ENCODE data around the gene ITGA5. TPM values are rescaled to one million over a fixed set of nuclear protein-coding genes. Genes with fewer than 3 reads are reported as not detected.
A peak's percentile ranks its signal among the peaks of the same experiment; 100 is the strongest.

The ITGA5 gene
- total and polyA plus RNA-seq, 9 of the 15 experiments (the other 6 are each of a cell fraction or from before 2014, with no cell fraction given): 9.1 to 82.1 (median 47.4) TPM

DNA sequence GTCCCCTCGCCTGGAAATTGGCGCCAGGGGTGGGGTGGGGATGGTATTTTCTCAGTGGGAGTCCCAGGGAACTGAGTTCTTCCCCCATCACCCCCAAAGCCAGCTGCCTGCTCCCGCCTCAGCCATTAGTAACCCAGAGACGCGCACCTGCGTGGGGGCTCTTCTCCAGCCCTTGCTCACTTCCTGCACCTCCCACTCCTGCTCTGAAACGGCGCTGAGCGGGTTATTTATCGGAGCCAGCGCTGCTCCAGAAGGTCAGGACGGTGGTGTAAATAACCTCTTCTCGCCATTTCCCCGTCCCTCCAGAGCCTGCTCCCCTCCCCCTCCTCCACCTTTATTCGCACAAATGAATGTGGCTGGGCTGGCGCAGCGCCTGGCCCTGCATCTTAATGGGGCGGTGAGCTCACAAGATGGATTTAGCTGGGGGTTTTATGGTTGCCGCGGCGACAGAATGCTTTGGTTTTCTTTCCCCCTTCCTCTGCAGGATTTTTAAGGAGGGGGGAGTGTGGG, 67.0 kb downstream of the ITGA5 start (continued):
- TF ChIP-seq, protein P1, sequence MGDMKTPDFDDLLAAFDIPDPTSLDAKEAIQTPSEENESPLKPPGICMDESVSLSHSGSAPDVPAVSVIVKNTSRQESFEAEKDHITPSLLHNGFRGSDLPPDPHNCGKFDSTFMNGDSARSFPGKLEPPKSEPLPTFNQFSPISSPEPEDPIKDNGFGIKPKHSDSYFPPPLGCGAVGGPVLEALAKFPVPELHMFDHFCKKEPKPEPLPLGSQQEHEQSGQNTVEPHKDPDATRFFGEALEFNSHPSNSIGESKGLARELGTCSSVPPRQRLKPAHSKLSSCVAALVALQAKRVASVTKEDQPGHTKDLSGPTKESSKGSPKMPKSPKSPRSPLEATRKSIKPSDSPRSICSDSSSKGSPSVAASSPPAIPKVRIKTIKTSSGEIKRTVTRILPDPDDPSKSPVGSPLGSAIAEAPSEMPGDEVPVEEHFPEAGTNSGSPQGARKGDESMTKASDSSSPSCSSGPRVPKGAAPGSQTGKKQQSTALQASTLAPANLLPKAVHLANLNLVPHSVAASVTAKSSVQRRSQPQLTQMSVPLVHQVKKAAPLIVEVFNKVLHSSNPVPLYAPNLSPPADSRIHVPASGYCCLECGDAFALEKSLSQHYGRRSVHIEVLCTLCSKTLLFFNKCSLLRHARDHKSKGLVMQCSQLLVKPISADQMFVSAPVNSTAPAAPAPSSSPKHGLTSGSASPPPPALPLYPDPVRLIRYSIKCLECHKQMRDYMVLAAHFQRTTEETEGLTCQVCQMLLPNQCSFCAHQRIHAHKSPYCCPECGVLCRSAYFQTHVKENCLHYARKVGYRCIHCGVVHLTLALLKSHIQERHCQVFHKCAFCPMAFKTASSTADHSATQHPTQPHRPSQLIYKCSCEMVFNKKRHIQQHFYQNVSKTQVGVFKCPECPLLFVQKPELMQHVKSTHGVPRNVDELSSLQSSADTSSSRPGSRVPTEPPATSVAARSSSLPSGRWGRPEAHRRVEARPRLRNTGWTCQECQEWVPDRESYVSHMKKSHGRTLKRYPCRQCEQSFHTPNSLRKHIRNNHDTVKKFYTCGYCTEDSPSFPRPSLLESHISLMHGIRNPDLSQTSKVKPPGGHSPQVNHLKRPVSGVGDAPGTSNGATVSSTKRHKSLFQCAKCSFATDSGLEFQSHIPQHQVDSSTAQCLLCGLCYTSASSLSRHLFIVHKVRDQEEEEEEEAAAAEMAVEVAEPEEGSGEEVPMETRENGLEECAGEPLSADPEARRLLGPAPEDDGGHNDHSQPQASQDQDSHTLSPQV (IDR thresholded peaks at IDR 0.05): 0 out of 2 replicates have a peak, but pooled peaks have one; percentile 25
- no peak for TF ChIP-seq E2F1 (CRISPR knock-in tag; IDR thresholded peaks at IDR 0.05)
- TF ChIP-seq ZNF347 (CRISPR knock-in tag; IDR thresholded peaks at IDR 0.05; ENCODE audit: low read depth): no peak
- TF ChIP-seq NFYB (IDR thresholded peaks at IDR 0.05; ENCODE audit: extremely low read depth, insufficient read length): no peak
- TF ChIP-seq ZNF512 (tag; IDR thresholded peaks at IDR 0.05): no peak
- TF ChIP-seq BRD9 (IDR thresholded peaks at IDR 0.05; ENCODE audit: low read depth, partially characterized antibody): no peak
- no peak for TF ChIP-seq ZNF311 (CRISPR knock-in tag; IDR thresholded peaks at IDR 0.05)
- no peak for TF ChIP-seq CBFB (CRISPR knock-in tag; IDR thresholded peaks at IDR 0.05)
- no peak; the same call in 1 of the 2 replicates for TF ChIP-seq BRD4 (IDR thresholded peaks at IDR 0.05)
- peak; percentile 45; the same call in 1 of the 2 replicates for TF ChIP-seq CTBP1 (IDR thresholded peaks at IDR 0.05; ENCODE audit: borderline replicate concordance)
- no peak for TF ChIP-seq ZBTB9 (CRISPR knock-in tag; IDR thresholded peaks at IDR 0.05)
- TF ChIP-seq NFATC3 (IDR thresholded peaks at IDR 0.05): no peak
- TF ChIP-seq, protein P2, sequence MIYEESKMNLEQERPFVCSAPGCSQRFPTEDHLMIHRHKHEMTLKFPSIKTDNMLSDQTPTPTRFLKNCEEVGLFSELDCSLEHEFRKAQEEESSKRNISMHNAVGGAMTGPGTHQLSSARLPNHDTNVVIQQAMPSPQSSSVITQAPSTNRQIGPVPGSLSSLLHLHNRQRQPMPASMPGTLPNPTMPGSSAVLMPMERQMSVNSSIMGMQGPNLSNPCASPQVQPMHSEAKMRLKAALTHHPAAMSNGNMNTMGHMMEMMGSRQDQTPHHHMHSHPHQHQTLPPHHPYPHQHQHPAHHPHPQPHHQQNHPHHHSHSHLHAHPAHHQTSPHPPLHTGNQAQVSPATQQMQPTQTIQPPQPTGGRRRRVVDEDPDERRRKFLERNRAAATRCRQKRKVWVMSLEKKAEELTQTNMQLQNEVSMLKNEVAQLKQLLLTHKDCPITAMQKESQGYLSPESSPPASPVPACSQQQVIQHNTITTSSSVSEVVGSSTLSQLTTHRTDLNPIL (CRISPR knock-in tag; IDR thresholded peaks at IDR 0.05): no peak
- TF ChIP-seq, protein P3, sequence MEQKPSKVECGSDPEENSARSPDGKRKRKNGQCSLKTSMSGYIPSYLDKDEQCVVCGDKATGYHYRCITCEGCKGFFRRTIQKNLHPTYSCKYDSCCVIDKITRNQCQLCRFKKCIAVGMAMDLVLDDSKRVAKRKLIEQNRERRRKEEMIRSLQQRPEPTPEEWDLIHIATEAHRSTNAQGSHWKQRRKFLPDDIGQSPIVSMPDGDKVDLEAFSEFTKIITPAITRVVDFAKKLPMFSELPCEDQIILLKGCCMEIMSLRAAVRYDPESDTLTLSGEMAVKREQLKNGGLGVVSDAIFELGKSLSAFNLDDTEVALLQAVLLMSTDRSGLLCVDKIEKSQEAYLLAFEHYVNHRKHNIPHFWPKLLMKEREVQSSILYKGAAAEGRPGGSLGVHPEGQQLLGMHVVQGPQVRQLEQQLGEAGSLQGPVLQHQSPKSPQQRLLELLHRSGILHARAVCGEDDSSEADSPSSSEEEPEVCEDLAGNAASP (IDR thresholded peaks at IDR 0.05): no peak
- no peak for TF ChIP-seq ARID3A (IDR thresholded peaks at IDR 0.05; ENCODE audit: borderline replicate concordance, low read depth, low read length)
